Ammon's horn (tissue), 1 donor: ENCODE results near the gene HARS1.
"Not testable (repeated sequence)": the region's sequence is repeated elsewhere in the genome, so short reads cannot be mapped to it uniquely, and the experiment has no call there.

ENCODE experiments used
- DNase-seq: peaks from one replicate; pipeline ENCODE4 v3.0.0-alpha.2; 2016; ENCODE audit warnings: low spot score

Gene HARS1

GRCh38 chr5:140633021-140633471, 58.1 kb downstream of the HARS1 start, which contains the start of gene CD14:
TSS of gene CD14 (minus strand) at chr5:140633175. CDS start at chr5:140633071, 104 bp downstream.
- DNase-seq: peak; percentile 37

- DNase-seq: peak; percentile 55
Observed at GRCh38 chr5:140632366-140633020, 58.7 kb downstream of the HARS1 start.

DNA sequence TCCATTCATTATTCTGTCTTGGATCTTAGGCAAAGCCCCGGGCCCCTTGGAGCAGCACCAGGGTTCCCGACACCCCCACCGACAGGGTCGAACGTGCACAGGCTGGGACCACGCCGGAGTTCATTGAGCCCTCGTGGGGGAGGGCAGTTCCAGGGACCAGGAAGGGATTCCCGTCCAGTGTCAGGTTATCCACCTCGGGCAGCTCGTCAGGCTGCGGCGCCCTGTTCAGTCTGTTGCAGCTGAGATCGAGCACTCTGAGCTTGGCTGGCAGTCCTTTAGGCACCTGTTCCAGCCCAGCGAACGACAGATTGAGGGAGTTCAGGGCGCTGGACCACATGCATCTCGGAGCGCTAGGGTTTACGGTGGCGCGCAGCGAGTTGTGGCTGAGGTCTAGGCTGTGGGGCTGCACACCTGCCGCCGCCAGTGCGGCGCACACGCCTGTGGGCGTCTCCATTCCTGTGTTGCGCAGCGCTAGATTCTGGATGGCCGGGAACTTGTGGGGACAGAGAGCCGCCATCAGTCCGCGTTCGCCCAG, 59.3 kb downstream of the HARS1 start:
- no peak for DNase-seq

- peak; percentile 38 for DNase-seq
Observed at GRCh38 chr5:140631036-140631417, 60.1 kb downstream of the HARS1 start.

GRCh38 chr5:140630292-140631035, 60.7 kb downstream of the HARS1 start:
- DNase-seq: no peak

- DNase-seq: no peak
Observed at GRCh38 chr5:140628711-140629110, 62.5 kb downstream of the HARS1 start.

- no peak for DNase-seq
Observed at GRCh38 chr5:140627972-140628371, 63.2 kb downstream of the HARS1 start.

GRCh38 chr5:140624886-140625285, 66.3 kb downstream of the HARS1 start:
- DNase-seq: not testable (repeated sequence)
